IPS DF 19.7 (cell line): ENCODE data around the gene TULP3.
A peak's percentile ranks its signal among the peaks of the same experiment; 100 is the strongest.
"Not testable (repeated sequence)": the region's sequence is repeated elsewhere in the genome, so short reads cannot be mapped to it uniquely, and the experiment has no call there.

Experiments used
- DNase-seq: peaks from one replicate; pipeline ENCODE4 v3.0.0-alpha.2; 2013; ENCODE audit warnings: low read depth, low spot score

Gene TULP3

GRCh38 chr12:2890388-2891239 is at the start of gene TULP3:
Gene TULP3, plus strand, starts transcription at chr12:2890891. Its CDS starts 57 bp downstream, at chr12:2890948.
- DNase-seq, result peak; percentile 80

DNA sequence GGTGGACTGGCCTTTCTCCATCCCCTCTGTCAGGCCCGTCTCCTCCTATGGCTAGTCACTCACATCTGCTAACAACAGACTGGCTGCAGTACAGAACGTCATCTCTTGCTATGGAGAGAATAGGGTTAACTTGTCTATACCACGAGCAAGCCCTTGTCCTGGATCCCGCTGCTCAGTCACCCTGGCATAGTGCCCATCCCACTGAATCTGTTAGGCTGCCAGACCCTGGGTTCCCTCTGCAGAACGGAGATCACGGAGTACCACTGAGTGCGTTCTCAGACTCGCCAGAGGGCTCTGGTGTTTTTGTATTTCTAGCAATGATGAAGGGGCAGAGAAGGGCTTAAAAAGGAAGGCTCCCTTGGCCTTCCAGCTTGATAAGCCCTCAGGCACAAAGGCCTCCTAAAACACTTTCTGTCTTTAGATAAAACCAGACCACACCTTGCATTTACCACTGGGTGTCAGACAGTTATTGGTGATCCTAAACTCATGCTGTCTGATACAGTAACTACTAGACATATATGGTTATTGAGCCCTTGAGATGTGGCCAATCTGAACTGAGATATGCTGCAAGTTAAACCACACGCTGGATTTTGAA is 49.5 kb upstream of the TULP3 start:
- DNase-seq, result no peak

DNA sequence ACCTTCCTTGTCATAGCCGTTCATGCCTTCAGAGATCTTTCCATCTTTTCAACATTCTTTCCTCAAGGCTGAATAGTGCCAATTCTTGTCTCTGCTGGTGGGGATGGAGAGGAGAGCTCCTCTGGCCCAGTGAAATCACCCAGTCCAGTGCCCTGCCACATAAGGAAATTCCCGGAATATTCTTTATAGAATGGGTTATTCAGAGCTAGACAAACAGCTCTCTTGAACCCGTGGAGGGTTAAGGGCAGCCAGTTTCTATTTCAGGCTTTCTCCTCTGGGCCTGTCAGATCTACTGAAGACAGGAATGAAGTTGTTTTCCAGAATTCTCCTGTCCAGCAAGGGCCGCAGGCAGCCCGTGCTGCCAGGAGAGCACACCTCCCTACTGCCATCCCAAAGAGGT is 47.7 kb upstream of the TULP3 start:
- DNase-seq, result no peak

DNA sequence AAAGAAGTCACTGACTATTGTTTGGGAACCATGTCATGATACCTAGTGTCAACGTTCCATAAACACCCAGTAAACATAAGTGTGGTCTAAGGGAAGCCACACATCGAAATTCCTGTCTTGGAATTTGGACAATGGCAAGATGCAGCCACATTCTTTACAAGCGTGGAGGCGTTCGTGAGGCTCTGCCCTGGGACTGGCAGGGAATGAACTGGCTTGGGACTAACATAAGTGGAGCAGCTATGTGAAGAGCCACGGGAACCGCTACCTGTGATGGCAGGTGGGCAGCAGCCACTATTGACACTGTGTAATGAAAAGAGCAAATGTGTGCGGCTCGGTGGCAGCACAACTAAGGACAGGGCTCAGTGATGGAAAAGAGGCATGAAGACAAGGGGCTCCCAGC is 45.9 kb upstream of the TULP3 start:
- DNase-seq, result no peak

DNA sequence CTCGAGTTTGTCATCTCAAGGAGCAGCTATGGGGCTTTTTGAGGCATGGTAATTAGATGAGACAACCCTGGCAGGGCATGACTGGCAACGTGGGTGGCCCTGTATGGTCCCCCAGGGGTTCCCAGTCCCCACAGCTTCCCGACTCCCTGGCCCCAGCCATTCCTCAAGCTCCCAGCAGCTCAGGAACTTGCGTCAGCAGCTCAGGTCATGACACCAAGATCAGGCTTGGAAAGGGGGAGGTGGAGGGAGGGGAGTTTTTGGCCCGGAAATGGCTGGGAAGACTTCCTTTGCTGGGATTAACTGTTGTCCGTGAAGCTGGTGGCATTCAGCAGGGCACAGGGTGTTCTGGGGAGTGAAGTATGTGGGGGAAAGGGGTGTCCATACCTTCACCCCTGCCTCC is 45.4 kb upstream of the TULP3 start:
- no peak for DNase-seq

DNA sequence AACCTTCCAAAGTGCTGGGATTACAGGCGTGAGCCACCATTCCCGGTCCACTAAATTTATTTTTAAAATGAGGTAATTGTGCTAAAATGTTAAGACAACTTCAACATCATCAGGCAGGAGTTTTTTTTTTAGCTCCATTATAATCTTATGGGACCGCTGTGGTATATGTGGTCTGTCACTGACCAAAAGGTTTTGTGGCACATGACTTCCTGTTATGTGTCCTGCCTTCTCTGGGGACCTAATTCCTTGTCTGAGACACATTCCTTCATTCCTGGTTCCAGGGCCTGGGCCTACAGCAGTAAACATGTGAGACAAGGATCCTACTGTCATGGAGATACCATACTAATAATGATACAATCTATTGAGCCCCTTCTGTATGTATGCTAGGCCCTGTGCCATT is 38.8 kb upstream of the TULP3 start:
- DNase-seq, result no peak

DNA sequence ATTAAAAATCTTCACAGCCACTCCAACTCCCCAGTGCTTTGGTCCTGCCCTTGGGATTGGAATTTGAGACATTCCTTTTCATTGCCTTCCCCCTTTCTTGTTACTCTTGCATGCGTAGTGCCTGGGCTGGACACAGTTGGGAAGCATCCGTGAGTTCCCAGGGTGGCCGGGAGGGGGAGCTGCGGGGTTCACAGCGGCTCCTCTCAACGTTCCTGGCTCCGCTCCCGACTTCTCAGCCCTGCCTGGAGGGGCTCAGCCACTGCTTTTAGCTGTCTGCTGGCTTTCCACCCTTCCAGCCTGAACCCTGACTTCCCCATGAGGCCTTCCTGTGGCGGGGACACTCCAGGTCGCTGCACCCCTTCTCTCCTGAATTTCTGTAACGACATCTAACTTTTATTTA is 37.1 kb upstream of the TULP3 start:
- DNase-seq, result peak; percentile 60

DNA sequence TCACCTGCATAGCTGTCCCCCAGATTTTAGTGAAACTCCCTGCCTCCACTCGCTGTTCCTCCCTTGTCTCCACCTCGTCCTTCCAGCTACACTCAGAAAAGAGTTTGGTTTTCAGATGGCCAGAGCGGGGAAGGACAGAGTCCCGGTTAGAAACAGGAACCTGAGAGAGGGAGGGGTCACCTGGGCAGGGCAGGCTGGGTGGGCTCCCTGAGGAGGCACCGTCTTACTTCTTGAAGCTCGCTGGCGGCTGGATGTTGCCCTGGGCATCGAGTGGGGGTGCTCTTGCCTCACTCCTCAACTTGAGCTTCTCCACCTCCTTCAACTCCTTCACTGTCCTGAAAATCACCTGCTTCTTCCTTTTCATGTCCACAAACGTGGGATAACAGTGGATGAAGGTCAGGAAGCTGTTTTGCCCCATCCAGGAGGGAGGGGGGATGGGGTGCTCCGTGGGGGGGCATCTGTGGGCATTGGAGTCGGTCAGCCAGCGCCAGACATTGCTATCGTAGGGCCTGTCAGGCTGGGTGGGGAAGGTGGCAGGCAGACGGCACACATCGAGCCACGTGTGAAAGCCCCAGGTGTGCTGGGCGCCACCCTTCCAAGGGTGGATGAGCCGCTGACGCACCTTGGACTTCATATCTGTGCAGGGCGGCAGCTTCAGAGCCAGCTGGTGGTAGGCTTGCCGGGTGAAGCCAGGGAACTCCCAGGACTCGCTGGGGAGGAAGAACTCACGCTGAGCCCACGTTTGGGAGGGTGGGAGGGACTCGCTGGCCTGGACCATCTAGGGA is 35.8 kb upstream of the TULP3 start:
- no peak for DNase-seq

- DNase-seq, result no peak
These were observed 35.1 kb upstream of the TULP3 start for GRCh38 chr12:2855546-2855945.

DNA sequence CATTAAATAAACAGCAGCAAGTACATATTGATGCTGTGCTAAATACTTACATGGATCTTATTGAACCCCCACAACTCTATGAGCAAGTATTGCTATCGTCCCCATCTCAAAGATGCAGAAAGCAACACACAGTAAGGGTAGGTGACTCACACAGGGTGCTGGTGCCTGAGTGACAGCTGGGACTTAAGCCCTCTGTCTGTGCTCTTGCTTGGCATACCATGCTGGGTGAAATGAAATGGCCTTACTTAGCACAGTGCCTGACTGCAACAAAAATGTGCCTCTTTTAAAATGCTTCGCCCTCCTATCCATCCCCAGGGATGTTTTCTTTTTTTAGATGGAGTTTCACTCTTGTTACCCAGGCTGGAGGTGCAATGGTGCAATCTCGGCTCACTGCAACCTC is 34.6 kb upstream of the TULP3 start:
- DNase-seq, result no peak

DNA sequence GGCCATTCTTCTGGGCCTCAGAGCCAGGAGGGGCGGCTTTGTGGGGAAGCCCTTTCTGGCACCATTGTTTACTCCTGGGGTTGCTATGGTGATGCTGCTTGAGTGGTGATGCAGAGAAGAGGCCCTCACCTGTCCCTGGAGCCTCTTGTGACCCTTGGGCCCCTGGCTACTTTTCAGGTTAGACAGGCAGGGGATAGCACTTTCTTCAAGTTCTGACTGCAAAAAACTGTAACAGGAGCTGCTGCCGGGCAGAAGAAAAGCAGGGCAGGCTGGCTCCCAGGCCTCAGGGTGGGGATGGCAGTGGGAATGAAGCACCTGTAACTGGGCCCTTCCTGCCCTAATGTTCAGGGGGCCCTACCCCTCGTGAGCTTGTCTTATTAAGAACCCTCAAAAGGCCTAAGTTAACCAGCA is 33.7 kb upstream of the TULP3 start, which contains the start of gene TEX52:
Gene TEX52, minus strand, starts transcription at position 19 of the 411 bp plus-strand sequence. Its CDS starts 13 bp downstream, at position 6.
- DNase-seq, result no peak

GRCh38 chr12:2857576-2857975 is 33.1 kb upstream of the TULP3 start:
- no peak for DNase-seq

DNA sequence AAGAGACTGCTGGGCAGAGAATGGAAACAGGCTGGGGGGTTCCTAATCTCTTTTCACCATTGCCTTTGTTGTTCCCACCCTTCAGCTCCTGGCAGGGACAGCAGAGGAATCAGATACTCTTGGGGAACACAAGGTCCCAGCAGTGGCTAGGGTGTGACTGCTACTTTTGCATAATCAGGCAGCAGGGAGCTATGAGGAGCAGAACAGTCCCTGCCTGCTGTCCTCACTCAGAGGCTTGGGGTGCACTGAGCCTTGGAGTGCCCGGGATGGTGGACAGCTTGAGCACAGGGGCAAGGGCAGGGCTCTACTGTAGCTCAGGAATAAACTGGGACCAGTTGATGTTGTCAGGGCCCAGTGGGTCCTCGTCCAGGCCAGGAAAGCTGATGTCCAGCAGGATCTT is 32.4 kb upstream of the TULP3 start:
- no peak for DNase-seq

DNA sequence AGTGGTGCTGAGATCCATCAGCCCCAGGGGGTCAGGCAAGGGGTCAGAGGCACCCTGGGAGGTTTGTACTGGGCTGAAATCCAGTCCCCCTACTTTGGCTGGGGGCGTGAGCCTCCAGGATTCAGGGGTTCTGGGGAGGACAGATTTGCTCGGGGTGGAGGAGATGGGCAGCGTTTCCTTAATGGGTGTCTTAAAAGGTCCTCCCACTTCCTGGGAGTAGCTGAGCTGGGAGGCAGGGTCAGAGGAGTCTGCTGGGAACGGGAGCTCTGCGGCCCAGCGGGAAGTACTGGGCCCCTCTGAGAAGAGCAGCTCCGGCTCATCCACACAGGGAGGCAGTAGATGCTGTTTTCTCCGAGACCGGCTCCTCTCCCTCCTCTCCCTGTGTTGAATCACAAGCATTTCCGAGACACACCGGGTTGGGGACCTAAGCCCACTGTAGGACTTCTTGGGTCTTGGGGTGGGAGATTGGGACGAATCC is 31.7 kb upstream of the TULP3 start:
- no peak for DNase-seq

DNA sequence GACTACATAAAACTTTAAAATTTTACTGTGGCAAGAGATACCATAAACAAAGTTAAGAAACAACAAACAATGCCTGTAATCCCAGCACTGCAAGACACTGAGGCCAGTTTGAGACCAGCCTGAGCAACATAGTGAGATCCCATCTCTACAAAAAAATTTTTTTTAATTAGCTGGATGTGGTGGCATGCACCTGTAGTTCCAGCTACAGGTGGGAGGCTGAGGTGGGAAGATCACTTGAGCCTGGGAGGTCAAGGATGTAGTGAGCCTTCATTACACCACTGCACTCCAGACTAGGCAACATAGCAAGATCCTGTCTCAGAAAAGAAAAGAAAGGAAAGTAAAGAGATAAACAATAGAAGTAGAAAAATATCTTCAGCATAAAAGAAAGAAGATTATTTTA is 30.5 kb upstream of the TULP3 start:
- DNase-seq, result no peak

GRCh38 chr12:2862876-2863275 is 27.8 kb upstream of the TULP3 start:
- no peak for DNase-seq

- not testable (repeated sequence) for DNase-seq
These were observed 27.3 kb upstream of the TULP3 start for GRCh38 chr12:2863402-2863801.

DNA sequence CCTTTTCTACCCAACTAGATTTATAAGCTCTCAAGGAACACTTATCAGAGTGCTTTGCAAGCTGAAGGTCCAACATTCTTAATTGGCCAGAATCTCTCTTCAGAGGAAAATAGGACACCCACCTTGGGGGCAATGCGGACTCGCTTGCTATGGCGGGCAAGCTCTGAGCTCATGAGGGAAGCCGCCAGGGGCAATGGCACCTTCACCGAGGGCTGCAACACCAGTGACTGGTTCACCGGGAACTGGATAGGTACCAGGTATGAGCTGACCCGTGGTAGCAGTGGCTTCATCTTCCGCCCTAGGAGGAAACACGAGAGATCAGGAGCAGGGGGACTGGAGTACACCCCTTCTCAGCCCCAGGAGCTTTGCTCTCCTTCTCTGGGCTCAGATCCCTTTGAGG is 26.5 kb upstream of the TULP3 start:
- no peak for DNase-seq

DNA sequence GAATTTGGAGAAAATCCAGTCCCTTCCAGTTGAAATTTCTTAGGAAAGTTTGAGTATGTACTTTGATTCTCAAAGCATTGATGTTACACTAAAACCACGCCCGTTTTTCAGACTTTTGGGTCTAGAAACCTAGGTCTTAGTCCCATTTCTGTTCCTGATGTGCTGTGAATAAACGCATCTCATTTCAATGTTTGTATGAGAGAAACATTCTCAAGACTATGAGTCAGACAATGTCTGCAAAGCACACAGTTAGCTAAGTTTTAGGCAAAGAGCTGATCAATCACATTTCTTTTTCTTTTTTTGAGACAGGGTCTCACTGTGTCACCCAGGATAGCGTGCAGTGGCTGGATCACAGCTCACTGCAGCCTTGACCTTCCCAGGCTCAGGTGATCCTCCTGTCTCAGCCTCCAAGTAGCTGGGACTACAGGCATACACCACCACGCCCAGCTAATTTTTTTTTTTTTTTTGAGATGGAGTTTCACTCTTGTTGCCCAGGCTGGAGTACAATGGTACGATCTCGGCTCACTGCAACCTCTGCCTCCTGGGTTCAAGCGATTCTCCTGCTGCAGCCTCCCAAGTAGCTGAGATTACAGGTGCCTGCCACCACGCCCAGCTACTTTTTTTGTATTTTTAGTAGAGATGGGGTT is 21.6 kb upstream of the TULP3 start:
- DNase-seq, result not testable (repeated sequence)

DNA sequence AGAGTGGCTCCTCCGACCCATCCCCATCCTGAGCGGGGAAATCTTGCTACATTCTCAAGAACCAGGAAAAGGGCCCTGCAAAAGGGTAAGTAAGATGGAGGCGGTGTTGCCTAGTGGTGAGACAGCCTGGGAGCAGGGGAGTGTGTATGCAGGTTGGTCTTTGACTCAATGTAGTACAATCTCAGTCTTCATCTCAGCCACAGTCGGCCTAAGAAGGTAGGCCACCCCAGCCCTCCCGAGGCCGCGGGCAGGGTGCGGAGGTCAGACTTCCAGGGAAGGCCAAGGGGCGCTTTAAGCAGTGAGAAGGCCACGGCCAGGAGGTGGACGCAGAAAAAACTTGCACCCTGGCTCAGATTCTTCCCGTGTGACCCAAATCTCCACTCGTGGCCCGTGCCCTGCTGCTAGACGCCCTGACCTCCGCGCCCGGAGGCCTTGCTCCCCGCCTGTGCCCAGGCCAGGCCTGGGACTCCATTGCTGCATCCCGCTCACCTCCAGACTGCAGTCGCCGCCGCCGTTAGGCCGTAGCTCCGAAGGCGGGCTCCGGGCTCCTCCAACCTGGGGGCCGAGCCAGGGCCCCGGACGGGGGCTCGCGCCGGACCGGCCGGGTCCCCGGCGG is 14.2 kb upstream of the TULP3 start:
- no peak for DNase-seq
